K562 (cell line): ENCODE data around the gene STRN3. TPM values are rescaled to one million over a fixed set of nuclear protein-coding genes. Genes with fewer than 3 reads are reported as not detected.

Source experiments
- ADNP ChIP-seq: fragments of 200-800 bp; sonication (Bioruptor generic); IDR thresholded peaks from 2 replicates; pipeline ENCODE4 v1.6.1; 2016; ENCODE audit warnings: missing genetic modification characterization, missing compliant biosample characterization
- EHMT2 ChIP-seq: fragments of 450-650 bp; IDR thresholded peaks from 2 replicates; pipeline ENCODE4 v1.6.1; 2018; ENCODE audit warnings: antibody characterized with exemption
- ELF4 ChIP-seq: fragments of 450-650 bp; formaldehyde crosslinking; IDR thresholded peaks from 2 replicates; pipeline ENCODE4 v1.4.0; 2022; ENCODE audit warnings: missing genetic modification characterization
- MGA ChIP-seq: fragments of 450-650 bp; IDR thresholded peaks from 2 replicates; pipeline ENCODE4 v1.6.1; 2016; ENCODE audit warnings: mild to moderate bottlenecking, moderate library complexity
- ZBTB8A ChIP-seq: fragments of 450-650 bp; IDR thresholded peaks from 2 replicates; pipeline ENCODE4 v1.6.1; 2018; ENCODE audit warnings: mild to moderate bottlenecking, moderate library complexity; ENCODE audit not compliant: partially characterized antibody
- ZZZ3 ChIP-seq: fragments of 450-650 bp; IDR thresholded peaks from 2 replicates; pipeline ENCODE4 v1.6.1; 2016; ENCODE audit warnings: antibody characterized with exemption, mild to moderate bottlenecking, moderate library complexity
- polyA plus RNA-seq, 8 experiments: library from polyadenylated mRNA; depleted of rRNA in 4 of 8; stranded (reverse) in 5 of 8; unstranded in 3 of 8; fragments of >200 nt; fragmentation: Nextera tagmentation in 2 of 8; fragmentation: Illumina TruSeq in 1 of 8; extraction: Ambion mirVana in 2 of 8; extraction: Trizol in 1 of 8; gene quantifications; 2 replicates each; pipeline versions ENCODE4 v1.2.1 to v1.2.3, GENCODE V29; 2011 to 2014; ENCODE audit warnings: inconsistent platforms in 1 of 8, missing spikeins in 1 of 8
- total RNA-seq, 7 experiments: library from RNA; depleted of rRNA in 6 of 7; stranded (reverse); fragments of >200 nt in 6 of 7; fragmentation: Illumina TruSeq in 2 of 7; extraction: Trizol in 2 of 7; gene quantifications; 2 replicates each; pipeline versions ENCODE4 v1.2.1 to v1.2.3, GENCODE V29; 2011 to 2021; ENCODE audit warnings: low replicate concordance in 1 of 7
- TF ChIP-seq, protein P1 (sequence below), 2 experiments: fragments of 200-800 bp in 1 of 2; sonication (Bioruptor generic) in 1 of 2; sonication (generic) in 1 of 2; formaldehyde crosslinking in 1 of 2; IDR thresholded peaks in 1 of 2; conservative IDR thresholded peaks in 1 of 2; 2 replicates each; pipeline versions ENCODE4 v1.5.0 to v1.6.1; 2016 to 2020; ENCODE audit warnings: missing compliant biosample characterization in 1 of 2, missing genetic modification characterization in 1 of 2, missing genetic modification reagents in 1 of 2

The STRN3 gene
- total and polyA plus RNA-seq, 9 of the 15 experiments (the other 6 are each of a cell fraction or from before 2014, with no cell fraction given): 5.9 to 29.1 (median 16.0) TPM

DNA sequence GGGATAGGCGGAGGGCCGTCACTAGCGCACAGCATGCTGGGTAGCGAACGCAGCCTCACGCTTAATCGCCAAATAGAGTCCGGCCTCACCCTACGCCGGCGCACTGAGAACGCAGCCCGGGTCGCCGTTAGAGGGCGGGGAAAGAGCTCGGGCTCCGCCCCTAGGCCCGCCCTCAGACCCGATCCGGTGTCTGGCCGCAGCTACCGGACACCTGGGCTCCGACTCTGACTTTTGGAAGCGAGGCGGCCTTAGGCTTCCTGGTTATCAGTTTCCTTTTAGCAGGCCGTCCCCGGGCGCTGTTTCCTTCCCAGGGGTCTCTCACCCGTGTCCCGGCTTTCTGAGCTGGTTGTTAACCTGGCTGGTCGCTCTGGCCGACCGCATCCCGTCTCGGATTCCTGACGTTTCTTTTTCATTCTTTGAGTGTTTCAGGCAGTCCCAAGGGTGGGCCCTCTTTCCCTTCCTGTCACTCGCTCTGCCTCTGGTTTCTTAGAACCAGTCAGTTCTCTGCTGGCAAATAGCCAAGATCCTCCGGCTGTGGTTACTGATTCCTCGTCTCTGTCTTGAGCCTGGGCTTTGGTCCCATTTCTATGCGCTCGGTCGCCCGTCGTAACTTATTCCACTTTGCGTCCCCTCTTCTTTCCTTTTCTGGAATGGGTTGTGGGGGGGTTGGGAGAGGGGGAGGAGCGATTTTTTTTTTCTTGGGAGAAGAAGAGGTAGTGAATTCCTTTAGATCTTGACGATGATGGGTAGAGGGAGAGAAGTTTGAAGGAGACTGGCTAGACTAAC is 464 bp upstream of the STRN3 start (continued):
- TF ChIP-seq MGA (no peak), ADNP (no peak), ZZZ3 (no peak), EHMT2 (peak; percentile 49; the same call in 1 of the 2 replicates), ELF4 (CRISPR knock-in tag) (no peak), ZBTB8A (no peak)
- TF ChIP-seq, protein P1, sequence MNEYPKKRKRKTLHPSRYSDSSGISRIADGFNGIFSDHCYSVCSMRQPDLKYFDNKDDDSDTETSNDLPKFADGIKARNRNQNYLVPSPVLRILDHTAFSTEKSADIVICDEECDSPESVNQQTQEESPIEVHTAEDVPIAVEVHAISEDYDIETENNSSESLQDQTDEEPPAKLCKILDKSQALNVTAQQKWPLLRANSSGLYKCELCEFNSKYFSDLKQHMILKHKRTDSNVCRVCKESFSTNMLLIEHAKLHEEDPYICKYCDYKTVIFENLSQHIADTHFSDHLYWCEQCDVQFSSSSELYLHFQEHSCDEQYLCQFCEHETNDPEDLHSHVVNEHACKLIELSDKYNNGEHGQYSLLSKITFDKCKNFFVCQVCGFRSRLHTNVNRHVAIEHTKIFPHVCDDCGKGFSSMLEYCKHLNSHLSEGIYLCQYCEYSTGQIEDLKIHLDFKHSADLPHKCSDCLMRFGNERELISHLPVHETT (CRISPR knock-in tag; conservative IDR thresholded peaks at IDR 0.05 in 1 of 2, IDR thresholded peaks at IDR 0.05 in 1 of 2): peak in 1 of 2 experiments; percentile 91; a peak in 2 of 4 replicates
